HG03442 (cell line): Measurements from ENCODE around the gene PANK4.
"Not testable (repeated sequence)": the region's sequence is repeated elsewhere in the genome, so short reads cannot be mapped to it uniquely, and the experiment has no call there.

Source experiments
- ATAC-seq: cut with Tn5 transposase; IDR thresholded peaks from one replicate; pipeline ENCODE4 v1.9.1; 2021; ENCODE audit warnings: mild to moderate bottlenecking, moderate library complexity; ENCODE audit not compliant: unreplicated experiment

The PANK4 gene

GRCh38 chr1:2466958-2467554, 59.3 kb downstream of the PANK4 start:
- ATAC-seq = no peak

GRCh38 chr1:2466270-2466665, 60.1 kb downstream of the PANK4 start:
- ATAC-seq = no peak

- ATAC-seq = no peak
Measured at GRCh38 chr1:2465371-2466269, 60.8 kb downstream of the PANK4 start.

GRCh38 chr1:2463396-2463795, 63.0 kb downstream of the PANK4 start:
- no peak for ATAC-seq

- ATAC-seq = no peak
Measured at GRCh38 chr1:2462819-2463218, 63.6 kb downstream of the PANK4 start.

- no peak for ATAC-seq
Measured at GRCh38 chr1:2460996-2461751, 65.2 kb downstream of the PANK4 start.

- no peak for ATAC-seq
Measured at GRCh38 chr1:2460203-2460602, 66.2 kb downstream of the PANK4 start.

GRCh38 chr1:2459757-2460156, 66.6 kb downstream of the PANK4 start:
- ATAC-seq = no peak

GRCh38 chr1:2459102-2459753, 67.2 kb downstream of the PANK4 start:
- ATAC-seq = not testable (repeated sequence)

- no peak for ATAC-seq
Measured at GRCh38 chr1:2458687-2459086, 67.7 kb downstream of the PANK4 start.
